Right atrium auricular region (tissue), 2 donors: Measurements from ENCODE around the gene PADI1. TPM values are rescaled to one million over a fixed set of nuclear protein-coding genes. Genes with fewer than 3 reads are reported as not detected.

Experiments
- DNase-seq: peaks from one replicate; pipeline ENCODE4 v3.0.0-alpha.2; 2019; ENCODE audit warnings: low spot score
- H3K27ac ChIP-seq, 2 donors: fragments of 200-600 bp; sonication (generic); 1 replicate in 1 of 2; 2 replicates in 1 of 2; pipeline ENCODE4 v1.5.1; 2016 to 2019
- H3K27me3 ChIP-seq, 2 donors: fragments of 200-600 bp; sonication (generic); one replicate each; pipeline versions ENCODE4 v1.5.1 to v1.6.0; 2017 to 2019
- H3K36me3 ChIP-seq: fragments of 200-600 bp; sonication (generic); one replicate; pipeline ENCODE4 v1.5.1; 2016
- H3K4me1 ChIP-seq, 2 donors: fragments of 200-600 bp; sonication (generic); one replicate each; pipeline versions ENCODE4 v1.5.1 to v1.6.0; 2017 to 2019
- H3K4me3 ChIP-seq, 2 donors: fragments of 200-600 bp; sonication (generic); 1 replicate in 1 of 2; 2 replicates in 1 of 2; pipeline ENCODE4 v1.5.1; 2017 to 2019; ENCODE audit warnings: mild to moderate bottlenecking in 1 of 2, moderate library complexity in 1 of 2
- H3K9me3 ChIP-seq, 2 donors: fragments of 200-600 bp; sonication (generic); one replicate each; pipeline ENCODE4 v1.5.1; 2019
- total RNA-seq, 2 donors: library from RNA; depleted of rRNA; stranded (reverse); fragments of >200 nt; gene quantifications; one replicate each; pipeline ENCODE4 v1.1.0, GENCODE V29; 2016
- TF ChIP-seq, protein P1 (sequence below), 2 donors: fragments of 200-600 bp; sonication (generic); IDR thresholded peaks; one replicate each; pipeline ENCODE4 v1.5.1; 2019; ENCODE audit warnings: antibody characterized with exemption in 2 of 2

Gene PADI1
- total RNA-seq, 2 donors from 2014 or later = not detected

DNA sequence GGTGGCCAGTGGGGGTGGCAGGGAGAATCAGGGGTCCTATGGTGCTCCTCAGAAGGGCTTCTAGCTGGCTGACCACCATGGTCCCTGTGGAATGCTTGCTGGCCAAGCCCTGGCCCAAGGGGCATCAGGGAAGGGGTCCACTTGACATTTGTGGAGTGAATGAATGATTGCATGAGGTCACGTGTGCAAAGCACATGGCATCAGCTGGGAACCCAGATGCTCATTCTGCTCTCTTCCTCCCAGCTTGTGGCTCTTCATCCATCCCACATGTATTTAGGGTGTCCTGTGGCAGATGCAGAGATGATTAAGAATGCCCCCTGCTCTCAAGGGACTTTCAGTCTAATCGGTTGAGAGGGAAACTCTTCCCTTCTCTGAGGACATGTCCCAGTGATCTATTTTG lies 76.0 kb downstream of the PADI1 start:
- no peaks in the 10 kb centered on the region for H3K4me1 ChIP-seq
- no peaks in the 10 kb centered on the region for H3K9me3 ChIP-seq
- no peak overlapping the region for H3K4me3 ChIP-seq
- TF ChIP-seq, protein P1, sequence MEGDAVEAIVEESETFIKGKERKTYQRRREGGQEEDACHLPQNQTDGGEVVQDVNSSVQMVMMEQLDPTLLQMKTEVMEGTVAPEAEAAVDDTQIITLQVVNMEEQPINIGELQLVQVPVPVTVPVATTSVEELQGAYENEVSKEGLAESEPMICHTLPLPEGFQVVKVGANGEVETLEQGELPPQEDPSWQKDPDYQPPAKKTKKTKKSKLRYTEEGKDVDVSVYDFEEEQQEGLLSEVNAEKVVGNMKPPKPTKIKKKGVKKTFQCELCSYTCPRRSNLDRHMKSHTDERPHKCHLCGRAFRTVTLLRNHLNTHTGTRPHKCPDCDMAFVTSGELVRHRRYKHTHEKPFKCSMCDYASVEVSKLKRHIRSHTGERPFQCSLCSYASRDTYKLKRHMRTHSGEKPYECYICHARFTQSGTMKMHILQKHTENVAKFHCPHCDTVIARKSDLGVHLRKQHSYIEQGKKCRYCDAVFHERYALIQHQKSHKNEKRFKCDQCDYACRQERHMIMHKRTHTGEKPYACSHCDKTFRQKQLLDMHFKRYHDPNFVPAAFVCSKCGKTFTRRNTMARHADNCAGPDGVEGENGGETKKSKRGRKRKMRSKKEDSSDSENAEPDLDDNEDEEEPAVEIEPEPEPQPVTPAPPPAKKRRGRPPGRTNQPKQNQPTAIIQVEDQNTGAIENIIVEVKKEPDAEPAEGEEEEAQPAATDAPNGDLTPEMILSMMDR (IDR thresholded peaks at IDR 0.05) = no peak
- H3K27ac ChIP-seq = no peak overlapping the region
- H3K27me3 ChIP-seq = no peaks in the 10 kb centered on the region
- no peak for DNase-seq
- no peaks in the 10 kb centered on the region for H3K36me3 ChIP-seq

DNA sequence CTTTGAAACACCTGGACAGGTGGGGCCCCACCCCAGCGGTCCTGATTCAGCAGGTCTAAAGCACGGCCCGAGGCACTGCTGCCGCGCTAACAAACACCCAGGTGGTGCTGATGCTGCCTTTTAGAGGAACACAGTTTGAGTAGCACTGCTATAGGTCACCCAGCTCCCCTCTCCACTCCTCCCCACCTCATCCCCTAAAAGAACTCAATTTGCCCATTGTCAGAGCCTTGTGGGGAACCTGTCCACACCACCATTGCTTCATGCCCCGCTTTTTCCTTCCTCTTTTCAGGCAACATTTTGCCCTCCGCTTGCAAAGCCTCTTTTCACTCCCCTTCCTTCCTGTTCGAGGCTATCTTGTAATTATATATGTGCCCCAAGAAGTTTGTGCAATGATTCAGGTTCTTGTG lies 76.8 kb downstream of the PADI1 start:
- Histone ChIP-seq H3K36me3 (no peaks in the 10 kb centered on the region), H3K4me3 (no peak overlapping the region), H3K27me3 (no peaks in the 10 kb centered on the region), H3K4me1 (no peaks in the 10 kb centered on the region), H3K9me3 (no peaks in the 10 kb centered on the region), H3K27ac (no peak overlapping the region)
- no peak for DNase-seq
- TF ChIP-seq, protein P1 (IDR thresholded peaks at IDR 0.05) = no peak

DNA sequence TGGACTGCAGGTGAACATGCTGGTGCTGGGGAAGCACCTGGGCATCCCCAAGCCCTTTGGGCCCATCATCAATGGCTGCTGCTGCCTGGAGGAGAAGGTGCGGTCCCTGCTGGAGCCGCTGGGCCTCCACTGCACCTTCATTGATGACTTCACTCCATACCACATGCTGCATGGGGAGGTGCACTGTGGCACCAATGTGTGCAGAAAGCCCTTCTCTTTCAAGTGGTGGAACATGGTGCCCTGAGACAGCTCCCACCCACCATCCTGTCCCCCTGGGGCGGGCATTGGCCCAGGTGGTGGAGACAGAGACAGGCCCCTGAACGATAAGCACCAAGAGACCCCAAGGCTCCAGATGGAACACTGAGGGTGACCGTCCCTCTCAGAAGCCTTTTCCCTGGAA lies 77.9 kb downstream of the PADI1 start:
- no peaks in the 10 kb centered on the region for H3K4me1 ChIP-seq
- H3K27me3 ChIP-seq = no peaks in the 10 kb centered on the region
- TF ChIP-seq, protein P1 (IDR thresholded peaks at IDR 0.05) = no peak
- H3K9me3 ChIP-seq = no peaks in the 10 kb centered on the region
- no peak overlapping the region for H3K4me3 ChIP-seq
- DNase-seq = no peak
- H3K27ac ChIP-seq = no peak overlapping the region
- H3K36me3 ChIP-seq = no peaks in the 10 kb centered on the region

DNA sequence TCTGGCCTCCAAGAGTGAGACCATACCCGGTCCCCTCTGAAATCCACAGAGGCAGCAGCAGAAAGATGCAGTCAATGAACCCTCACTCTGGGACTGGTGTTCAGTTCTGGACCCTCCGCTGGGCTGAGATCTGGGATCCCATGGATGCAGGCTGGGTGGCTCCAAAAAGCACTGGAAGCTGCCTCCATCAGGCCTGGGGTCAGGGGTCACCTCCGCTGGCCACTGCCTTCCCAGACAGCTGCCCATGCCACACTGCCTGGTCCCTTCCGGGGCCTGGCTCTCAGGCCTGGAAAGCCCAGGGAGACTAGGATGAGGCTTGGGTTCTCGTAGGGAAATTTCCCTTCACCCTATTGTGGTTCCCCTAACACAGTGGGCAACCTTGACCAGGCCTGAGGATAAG lies 81.7 kb downstream of the PADI1 start:
- H3K27ac ChIP-seq = no peak overlapping the region
- no peak for DNase-seq
- H3K4me3 ChIP-seq = no peak overlapping the region
- H3K9me3 ChIP-seq = no peaks in the 10 kb centered on the region
- H3K4me1 ChIP-seq = no peaks in the 10 kb centered on the region
- H3K36me3 ChIP-seq = no peaks in the 10 kb centered on the region
- TF ChIP-seq, protein P1 (IDR thresholded peaks at IDR 0.05) = no peak
- no peaks in the 10 kb centered on the region for H3K27me3 ChIP-seq

DNA sequence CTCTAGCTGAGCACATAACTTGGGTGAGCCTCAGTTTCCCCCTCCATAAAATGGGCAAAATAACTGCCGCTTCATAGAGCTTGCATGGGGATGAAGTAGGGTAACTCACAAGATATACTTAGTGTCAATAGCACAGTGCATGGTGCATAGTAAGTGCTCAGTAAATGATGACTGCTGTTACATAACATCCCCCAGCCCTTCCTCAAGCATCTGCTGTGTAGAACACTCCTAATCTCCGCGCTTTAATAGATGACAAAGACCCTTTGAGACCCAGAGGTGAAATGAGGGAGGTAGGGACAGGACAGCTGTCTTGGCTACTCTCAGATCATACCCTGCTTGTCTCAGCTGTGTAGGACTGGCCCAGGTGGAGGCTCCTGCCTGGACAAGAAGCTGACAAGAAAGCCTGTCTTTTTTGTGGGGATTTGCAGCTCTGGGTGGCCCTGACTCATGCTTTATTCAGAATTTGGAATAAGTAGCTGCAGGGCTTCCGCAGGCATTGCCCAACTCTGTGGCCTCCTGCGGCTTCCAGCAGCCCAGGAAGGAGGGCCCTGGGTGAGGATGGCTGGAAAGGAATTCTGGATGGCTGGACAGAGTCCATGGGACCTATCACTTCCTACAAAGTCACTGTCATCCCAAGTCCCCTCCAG lies 82.3 kb downstream of the PADI1 start:
- Histone ChIP-seq H3K4me3 (no peak overlapping the region), H3K4me1 (no peaks in the 10 kb centered on the region), H3K27me3 (no peaks in the 10 kb centered on the region), H3K27ac (no peak overlapping the region), H3K36me3 (no peaks in the 10 kb centered on the region), H3K9me3 (no peaks in the 10 kb centered on the region)
- TF ChIP-seq, protein P1 (IDR thresholded peaks at IDR 0.05) = no peak
- no peak for DNase-seq

DNA sequence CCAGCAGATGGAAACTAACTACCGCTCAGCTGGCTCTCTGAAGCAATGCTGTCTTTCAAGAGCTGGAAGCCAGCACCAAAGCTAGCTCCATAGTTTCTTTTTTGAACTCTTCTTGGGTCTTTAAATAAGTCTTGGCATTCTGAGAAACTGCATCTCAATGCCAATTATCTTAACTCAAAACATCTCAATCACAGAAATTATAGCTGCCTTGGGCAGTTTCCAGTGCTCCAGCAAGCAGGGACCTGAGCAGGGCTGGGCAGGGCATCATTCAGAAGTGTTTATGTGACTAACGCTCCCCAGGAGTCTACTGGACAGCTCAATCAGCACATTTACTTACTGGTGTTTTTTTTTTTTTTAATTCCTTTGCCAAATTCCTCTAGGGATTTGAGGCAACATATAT lies 84.8 kb downstream of the PADI1 start:
- Histone ChIP-seq H3K4me1 (no peaks in the 10 kb centered on the region), H3K27ac (no peak overlapping the region), H3K27me3 (no peaks in the 10 kb centered on the region), H3K36me3 (no peaks in the 10 kb centered on the region), H3K4me3 (no peak overlapping the region), H3K9me3 (no peaks in the 10 kb centered on the region)
- TF ChIP-seq, protein P1 (IDR thresholded peaks at IDR 0.05) = no peak
- DNase-seq = no peak
